ENCODE data around the gene NIPAL1.
"Not testable (repeated sequence)": the region's sequence is repeated elsewhere in the genome, so short reads cannot be mapped to it uniquely, and the experiment has no call there.

NIPAL1 gene

DNA sequence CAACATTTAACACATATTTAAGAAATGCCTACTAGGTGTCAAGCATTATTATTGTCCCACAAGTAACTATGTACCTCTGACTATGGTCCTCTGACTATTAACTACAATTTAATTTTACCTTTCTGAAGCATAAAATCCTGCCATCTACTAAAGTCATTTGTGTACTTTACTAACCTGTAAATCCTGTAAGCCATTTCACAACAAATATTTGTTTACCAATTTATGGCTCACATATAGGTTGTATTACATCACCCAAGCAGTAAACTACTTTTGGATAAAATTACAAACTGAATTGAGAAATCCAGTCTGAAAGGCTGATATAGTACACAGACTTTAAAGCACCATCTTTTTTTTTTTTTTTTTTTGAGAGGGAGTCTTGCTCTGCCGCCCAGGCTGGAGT is 43.9 kb upstream of the NIPAL1 start:
- H3K27me3 ChIP-seq (ENCODE audit: insufficient read depth, poor library complexity, severe bottlenecking) = no peaks in the 10 kb centered on the region
- TF ChIP-seq, protein P1, sequence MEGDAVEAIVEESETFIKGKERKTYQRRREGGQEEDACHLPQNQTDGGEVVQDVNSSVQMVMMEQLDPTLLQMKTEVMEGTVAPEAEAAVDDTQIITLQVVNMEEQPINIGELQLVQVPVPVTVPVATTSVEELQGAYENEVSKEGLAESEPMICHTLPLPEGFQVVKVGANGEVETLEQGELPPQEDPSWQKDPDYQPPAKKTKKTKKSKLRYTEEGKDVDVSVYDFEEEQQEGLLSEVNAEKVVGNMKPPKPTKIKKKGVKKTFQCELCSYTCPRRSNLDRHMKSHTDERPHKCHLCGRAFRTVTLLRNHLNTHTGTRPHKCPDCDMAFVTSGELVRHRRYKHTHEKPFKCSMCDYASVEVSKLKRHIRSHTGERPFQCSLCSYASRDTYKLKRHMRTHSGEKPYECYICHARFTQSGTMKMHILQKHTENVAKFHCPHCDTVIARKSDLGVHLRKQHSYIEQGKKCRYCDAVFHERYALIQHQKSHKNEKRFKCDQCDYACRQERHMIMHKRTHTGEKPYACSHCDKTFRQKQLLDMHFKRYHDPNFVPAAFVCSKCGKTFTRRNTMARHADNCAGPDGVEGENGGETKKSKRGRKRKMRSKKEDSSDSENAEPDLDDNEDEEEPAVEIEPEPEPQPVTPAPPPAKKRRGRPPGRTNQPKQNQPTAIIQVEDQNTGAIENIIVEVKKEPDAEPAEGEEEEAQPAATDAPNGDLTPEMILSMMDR (IDR thresholded peaks at IDR 0.05; ENCODE audit: insufficient read depth, low read length) = no peak
- TF ChIP-seq, protein P2, sequence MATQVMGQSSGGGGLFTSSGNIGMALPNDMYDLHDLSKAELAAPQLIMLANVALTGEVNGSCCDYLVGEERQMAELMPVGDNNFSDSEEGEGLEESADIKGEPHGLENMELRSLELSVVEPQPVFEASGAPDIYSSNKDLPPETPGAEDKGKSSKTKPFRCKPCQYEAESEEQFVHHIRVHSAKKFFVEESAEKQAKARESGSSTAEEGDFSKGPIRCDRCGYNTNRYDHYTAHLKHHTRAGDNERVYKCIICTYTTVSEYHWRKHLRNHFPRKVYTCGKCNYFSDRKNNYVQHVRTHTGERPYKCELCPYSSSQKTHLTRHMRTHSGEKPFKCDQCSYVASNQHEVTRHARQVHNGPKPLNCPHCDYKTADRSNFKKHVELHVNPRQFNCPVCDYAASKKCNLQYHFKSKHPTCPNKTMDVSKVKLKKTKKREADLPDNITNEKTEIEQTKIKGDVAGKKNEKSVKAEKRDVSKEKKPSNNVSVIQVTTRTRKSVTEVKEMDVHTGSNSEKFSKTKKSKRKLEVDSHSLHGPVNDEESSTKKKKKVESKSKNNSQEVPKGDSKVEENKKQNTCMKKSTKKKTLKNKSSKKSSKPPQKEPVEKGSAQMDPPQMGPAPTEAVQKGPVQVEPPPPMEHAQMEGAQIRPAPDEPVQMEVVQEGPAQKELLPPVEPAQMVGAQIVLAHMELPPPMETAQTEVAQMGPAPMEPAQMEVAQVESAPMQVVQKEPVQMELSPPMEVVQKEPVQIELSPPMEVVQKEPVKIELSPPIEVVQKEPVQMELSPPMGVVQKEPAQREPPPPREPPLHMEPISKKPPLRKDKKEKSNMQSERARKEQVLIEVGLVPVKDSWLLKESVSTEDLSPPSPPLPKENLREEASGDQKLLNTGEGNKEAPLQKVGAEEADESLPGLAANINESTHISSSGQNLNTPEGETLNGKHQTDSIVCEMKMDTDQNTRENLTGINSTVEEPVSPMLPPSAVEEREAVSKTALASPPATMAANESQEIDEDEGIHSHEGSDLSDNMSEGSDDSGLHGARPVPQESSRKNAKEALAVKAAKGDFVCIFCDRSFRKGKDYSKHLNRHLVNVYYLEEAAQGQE (IDR thresholded peaks at IDR 0.05; ENCODE audit: insufficient replicate concordance, low read depth) = no peak
- TF ChIP-seq GABPA (IDR thresholded peaks at IDR 0.05; ENCODE audit: low read depth) = no peak
- TF ChIP-seq SPI1 (IDR thresholded peaks at IDR 0.05; ENCODE audit: borderline replicate concordance, low read depth) = no peak
- no peak for TF ChIP-seq POLR2AphosphoS5 (IDR thresholded peaks at IDR 0.05; ENCODE audit: low read depth)
- H3K4me3 ChIP-seq (replicated peaks; ENCODE audit: insufficient read depth, low read length) = no peak overlapping the region
- no peak for DNase-seq (ENCODE audit: low read depth in 1 of 2, low spot score in 1 of 2)
- H3K27ac ChIP-seq (replicated peaks) = no peak overlapping the region

DNA sequence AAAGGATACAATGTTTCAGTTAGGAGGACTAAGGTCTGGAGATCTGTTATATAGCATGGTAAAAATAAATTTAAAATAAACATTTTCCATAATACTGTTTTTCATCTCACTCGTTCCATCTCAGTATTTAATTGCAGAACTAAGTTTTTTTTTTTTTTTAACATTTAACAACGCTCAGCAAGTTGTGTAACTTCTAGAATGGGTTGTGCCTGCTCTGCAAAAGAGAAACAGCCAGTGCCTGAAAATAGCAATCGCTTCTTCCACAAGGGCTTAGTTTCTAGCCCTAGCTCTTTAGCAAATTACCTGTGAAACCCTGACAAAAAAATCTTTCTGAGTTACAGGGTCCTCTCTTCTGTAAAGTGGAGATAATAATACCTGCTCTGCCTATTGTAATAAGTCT is 42.0 kb upstream of the NIPAL1 start:
- Histone ChIP-seq H3K27ac (replicated peaks) (peak overlapping the region; percentile 39; the same call in 1 of the 2 replicates), H3K4me3 (replicated peaks; ENCODE audit: insufficient read depth, low read length) (no peak overlapping the region), H3K27me3 (ENCODE audit: insufficient read depth, poor library complexity, severe bottlenecking) (no peaks in the 10 kb centered on the region)
- DNase-seq (ENCODE audit: low read depth in 1 of 2, low spot score in 1 of 2) = peak; percentile 4 to 24
- TF ChIP-seq POLR2AphosphoS5 (IDR thresholded peaks at IDR 0.05; ENCODE audit: low read depth) (no peak), GABPA (IDR thresholded peaks at IDR 0.05; ENCODE audit: low read depth) (no peak), SPI1 (IDR thresholded peaks at IDR 0.05; ENCODE audit: borderline replicate concordance, low read depth) (no peak)
- TF ChIP-seq, protein P2 (IDR thresholded peaks at IDR 0.05; ENCODE audit: insufficient replicate concordance, low read depth) = no peak
- TF ChIP-seq, protein P1 (IDR thresholded peaks at IDR 0.05; ENCODE audit: insufficient read depth, low read length) = no peak

DNA sequence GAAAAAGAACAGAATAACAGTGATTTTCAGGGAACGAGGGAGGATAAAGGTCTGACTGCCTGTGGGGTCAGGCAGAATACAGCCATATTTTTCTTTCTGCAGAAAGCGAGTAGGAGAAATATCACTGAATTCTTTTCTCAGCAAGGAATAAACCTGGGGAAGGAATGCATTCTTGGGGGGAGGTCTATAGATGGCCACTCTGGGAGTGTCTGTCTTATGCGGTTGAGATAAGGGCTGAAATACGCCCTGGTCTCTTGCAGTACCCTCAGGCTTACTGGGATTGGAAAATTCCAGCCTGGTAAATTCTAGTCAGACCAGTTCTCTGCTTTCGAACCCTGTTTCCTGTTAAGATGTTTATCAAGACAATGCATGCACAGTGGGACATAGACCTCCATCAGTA is 26.4 kb upstream of the NIPAL1 start:
- no peak for DNase-seq (ENCODE audit: low read depth in 1 of 2, low spot score in 1 of 2)
- no peak overlapping the region for H3K27ac ChIP-seq (replicated peaks)
- no peaks in the 10 kb centered on the region for H3K27me3 ChIP-seq (ENCODE audit: insufficient read depth, poor library complexity, severe bottlenecking)
- no peak overlapping the region for H3K4me3 ChIP-seq (replicated peaks; ENCODE audit: insufficient read depth, low read length)
- TF ChIP-seq, protein P2 (IDR thresholded peaks at IDR 0.05; ENCODE audit: insufficient replicate concordance, low read depth) = no peak
- TF ChIP-seq POLR2AphosphoS5 (IDR thresholded peaks at IDR 0.05; ENCODE audit: low read depth) (no peak), SPI1 (IDR thresholded peaks at IDR 0.05; ENCODE audit: borderline replicate concordance, low read depth) (no peak), GABPA (IDR thresholded peaks at IDR 0.05; ENCODE audit: low read depth) (no peak)
- TF ChIP-seq, protein P1 (IDR thresholded peaks at IDR 0.05; ENCODE audit: insufficient read depth, low read length) = no peak

DNA sequence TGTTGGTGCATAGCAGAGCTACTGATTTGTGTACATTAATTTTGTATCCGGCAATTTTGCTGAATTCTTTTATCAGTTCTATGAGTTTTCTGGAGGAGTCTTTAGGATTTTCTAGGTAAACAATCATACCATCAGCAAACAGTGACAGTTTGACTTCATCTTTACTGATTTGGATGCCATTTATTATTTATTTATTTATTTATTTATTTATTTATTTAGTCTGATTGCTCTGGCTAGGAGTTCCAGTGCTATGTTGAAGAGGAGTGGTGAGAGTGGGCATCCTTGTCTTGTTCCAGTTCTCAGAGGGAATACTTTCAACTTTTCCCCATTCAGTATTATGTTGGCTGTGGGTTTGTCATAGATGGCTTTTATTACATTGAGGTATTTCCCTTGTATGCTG is 24.1 kb upstream of the NIPAL1 start:
- H3K27me3 ChIP-seq (ENCODE audit: insufficient read depth, poor library complexity, severe bottlenecking); DNase-seq (ENCODE audit: low read depth in 1 of 2, low spot score in 1 of 2); H3K27ac ChIP-seq (replicated peaks); H3K4me3 ChIP-seq (replicated peaks; ENCODE audit: insufficient read depth, low read length): not testable (repeated sequence)
